HG03442 (cell line): ENCODE measurements around the gene RCSD1.
A peak's percentile ranks its signal among the peaks of the same experiment; 100 is the strongest.
"Not testable (repeated sequence)": the region's sequence is repeated elsewhere in the genome, so short reads cannot be mapped to it uniquely, and the experiment has no call there.

ENCODE experiments used
- ATAC-seq: cut with Tn5 transposase; IDR thresholded peaks from one replicate; pipeline ENCODE4 v1.9.1; 2021; ENCODE audit warnings: mild to moderate bottlenecking, moderate library complexity; ENCODE audit not compliant: unreplicated experiment

Gene RCSD1

DNA sequence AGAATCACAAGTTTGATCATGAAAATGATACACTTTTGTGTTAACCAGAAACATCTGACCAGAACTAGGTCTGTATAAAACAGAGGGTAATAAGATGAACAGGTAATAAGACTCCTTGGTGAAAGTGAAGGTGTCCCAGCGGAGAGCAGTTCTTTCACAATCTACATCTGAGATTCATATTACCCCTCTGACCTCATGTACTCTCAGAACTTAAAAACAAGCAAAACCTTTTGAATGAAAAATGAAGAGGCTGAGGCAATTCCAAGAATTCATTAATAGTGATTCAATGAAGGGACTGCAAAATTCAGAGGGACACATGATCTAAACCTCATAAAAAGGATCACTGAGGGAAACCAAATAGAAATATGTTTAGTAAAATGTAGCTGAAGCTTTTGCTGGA is 80.8 kb downstream of the RCSD1 start:
- no peak for ATAC-seq

DNA sequence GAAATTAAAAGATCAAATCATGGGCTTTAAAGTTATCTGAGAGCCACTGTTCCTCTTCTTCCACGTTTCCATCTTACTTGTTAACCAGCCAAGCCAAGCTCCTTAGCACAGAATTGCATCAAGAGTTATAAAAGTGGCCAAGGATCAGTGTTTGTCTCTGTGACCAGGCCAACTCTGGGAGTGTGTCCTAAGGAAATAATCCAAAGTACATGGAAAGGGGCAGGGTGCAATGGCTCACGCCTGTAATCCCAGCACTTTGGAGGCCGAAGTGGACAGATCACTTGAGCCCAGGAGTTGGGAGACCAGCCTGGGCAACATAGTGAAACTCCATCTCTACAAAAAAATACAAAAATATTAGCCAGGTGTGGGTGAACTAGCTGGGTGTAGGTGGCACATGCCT is 81.8 kb downstream of the RCSD1 start:
- no peak for ATAC-seq

DNA sequence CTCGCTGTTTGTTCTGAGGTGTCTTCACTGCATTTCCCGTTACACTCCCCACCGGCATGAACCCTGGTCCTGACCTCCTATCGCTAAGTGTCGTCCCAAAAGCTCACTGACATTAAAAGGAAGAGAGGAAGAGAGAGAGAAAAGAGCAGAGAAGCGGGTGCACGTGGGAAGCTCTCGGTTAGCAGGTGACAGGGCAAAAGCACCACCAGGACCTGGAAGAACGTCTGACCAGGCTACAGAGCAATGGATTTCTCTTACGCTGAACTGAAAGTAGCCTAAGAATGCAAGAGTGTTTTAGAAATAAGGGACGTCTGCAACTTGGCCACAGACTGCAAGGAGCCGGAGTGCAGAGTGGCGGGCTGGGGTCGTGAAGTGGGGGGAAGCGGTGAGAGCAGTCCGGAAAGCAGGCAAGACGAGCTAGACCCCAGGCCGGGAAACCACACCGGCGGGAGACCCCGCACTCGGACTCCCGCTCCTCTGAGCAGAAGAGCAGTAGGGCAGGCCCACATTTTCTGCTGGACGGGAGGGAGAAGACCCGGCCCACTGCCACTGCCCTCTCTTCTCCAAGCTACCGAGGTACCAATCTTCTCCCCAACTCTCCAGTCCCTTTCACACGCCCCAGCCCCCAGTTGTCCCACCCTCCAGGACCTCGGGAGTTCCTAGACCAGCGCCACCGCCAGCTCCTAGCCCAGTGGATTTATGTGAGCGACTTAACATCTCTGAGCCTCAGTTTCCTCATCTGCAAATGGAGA is 83.5 kb downstream of the RCSD1 start:
- no peak for ATAC-seq

DNA sequence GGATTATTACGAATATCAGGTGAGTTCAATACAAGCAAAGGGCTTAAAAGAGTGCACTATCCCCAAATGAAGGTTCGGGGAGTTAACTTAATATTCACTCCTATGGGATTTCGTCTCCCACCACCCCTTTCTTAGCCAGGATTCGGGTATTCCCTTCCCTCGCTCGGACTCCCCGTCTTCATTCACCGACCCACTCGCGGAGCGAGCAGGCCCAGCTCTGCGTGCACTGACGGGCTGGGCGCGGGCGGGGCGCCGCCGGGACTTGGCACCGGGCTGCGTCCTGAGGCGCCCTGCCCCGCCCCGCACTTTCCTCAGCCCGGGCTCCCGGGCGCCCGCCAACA is 84.0 kb downstream of the RCSD1 start:
- ATAC-seq = peak; percentile 48

DNA sequence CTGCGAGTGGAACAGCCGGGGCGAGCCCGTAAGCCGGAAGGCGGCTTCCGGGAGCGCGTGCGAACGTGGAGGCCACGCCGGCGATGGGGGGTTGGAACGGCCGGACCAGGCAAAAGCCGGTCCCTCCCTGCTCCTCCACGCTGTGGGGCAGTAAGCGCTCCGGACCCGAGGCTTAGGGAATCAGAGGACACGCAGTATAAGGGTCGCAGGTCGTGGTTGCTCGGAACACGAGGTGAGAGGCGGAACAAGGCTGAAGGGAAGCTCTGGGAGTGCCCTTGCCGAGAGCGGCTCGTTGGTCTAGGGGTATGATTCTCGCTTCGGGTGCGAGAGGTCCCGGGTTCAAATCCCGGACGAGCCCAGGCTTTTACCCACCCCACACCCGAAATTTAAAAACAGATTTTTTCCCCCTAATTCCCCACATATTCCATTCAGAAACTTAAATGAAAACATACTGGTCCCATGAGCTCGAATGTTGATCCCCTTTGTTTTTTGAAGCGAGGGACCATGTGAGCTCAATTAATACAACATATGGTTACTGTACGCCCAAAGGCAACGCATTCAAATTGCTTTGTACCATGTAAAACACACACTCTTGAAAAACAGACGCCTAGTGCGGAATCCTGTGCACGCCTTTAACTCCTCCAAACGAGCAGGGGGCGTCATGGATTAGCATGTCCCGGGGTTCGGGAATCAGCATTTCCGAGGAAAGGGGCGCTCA is 84.6 kb downstream of the RCSD1 start:
- ATAC-seq = peak; percentile 36

DNA sequence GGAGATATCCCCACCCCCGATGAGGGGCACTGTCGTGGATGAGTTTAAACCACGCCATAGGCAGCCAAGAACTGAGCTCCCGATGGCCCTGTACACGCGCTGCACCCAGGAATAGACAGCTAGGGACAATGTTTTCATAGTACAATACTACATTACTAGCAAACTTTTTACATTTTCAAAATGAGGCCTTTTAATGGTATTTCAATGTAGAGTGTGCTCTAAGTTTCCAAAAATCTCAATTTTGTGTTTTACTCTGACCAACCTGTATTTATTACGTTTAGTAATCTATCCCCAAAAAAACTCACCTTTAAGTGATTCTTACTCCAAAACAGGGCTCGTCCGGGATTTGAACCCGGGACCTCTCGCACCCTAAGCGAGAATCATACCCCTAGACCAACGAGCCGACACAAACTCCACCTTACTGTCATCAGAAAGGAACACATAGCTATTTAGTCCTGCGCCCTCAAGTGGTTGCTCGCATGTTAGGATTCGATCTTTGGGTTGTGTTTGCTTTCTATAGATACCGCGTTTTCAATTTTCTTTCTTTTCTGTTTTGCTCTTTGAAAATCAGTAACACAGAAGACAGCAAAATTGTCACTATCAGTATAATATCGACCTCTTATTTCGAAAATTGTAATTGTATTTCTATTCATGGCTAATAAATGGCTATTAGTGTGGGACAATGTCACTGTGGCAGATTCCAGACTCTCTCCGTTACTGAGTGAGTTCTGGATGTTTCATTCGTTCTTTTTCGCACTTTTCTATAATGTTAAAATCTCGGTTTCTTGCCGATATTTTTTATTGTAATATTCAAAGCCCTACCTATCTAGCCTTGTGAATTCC is 85.3 kb downstream of the RCSD1 start:
- ATAC-seq = peak; percentile 34

DNA sequence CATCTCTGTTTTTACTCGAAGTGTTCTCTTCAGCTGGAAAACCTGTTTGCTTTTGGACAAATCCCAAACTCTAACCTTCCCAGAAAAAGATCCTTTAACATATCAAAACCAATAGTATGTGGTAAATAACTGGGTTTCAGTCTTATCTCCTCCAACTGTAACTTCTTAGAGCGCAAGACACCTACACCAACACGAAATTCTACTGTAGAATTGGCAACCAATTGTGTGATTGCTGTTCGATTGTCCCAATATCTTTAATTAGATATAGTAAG is 85.9 kb downstream of the RCSD1 start:
- ATAC-seq = no peak

DNA sequence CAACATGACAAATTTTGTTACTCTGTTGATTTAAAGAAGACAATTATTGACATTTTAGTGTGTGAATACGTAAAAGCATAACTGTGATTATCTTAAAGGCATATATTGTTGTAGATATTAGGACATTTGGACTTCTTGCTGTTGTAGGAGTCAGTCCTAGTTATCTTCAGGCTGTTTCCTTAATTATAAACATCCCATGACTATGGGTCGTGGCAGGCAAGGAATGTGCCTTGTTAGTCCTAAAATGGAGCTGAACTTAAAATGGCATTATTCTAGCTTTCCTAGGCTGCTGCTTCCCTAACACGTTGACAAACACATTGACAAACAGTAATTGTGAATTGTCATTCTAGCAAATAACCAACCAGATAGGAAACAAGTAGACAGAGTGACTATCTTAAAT is 87.3 kb downstream of the RCSD1 start:
- no peak for ATAC-seq

DNA sequence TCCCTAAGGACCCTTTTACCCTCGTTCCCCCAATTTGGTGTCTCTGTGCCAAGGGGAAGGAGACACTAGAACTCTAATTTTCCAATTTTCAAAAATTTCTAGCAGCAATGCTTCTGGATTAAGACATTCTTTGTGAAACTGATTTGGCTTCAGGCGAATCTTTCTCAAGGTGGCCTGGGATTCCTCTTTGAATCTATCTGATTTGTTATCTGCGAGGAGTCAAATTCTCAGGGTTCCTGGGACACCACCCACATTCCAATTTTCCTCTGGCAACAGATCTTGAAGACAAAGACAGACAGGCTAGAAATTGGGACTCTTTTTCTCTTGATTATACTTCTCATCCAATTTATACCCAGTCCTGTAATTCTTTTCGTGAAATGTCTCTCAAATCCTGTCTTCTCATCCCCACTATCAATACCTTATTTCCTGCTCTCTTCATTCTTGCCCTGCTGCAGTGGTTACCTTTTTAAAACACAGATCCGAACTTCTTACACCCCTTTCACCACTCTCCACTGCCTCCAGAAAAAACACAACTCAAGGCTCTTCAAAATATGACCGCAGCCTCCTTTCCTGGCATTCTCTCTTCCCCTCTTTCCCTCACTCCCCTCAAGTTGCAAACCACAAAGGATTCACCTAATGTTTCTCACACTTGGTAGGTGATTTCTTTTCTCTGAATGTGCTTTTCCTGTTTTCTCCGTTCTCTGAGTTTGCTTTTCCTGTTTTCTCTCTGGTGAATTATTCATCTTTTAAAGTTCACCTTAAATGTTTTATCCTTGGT is 89.1 kb downstream of the RCSD1 start:
- ATAC-seq = no peak

DNA sequence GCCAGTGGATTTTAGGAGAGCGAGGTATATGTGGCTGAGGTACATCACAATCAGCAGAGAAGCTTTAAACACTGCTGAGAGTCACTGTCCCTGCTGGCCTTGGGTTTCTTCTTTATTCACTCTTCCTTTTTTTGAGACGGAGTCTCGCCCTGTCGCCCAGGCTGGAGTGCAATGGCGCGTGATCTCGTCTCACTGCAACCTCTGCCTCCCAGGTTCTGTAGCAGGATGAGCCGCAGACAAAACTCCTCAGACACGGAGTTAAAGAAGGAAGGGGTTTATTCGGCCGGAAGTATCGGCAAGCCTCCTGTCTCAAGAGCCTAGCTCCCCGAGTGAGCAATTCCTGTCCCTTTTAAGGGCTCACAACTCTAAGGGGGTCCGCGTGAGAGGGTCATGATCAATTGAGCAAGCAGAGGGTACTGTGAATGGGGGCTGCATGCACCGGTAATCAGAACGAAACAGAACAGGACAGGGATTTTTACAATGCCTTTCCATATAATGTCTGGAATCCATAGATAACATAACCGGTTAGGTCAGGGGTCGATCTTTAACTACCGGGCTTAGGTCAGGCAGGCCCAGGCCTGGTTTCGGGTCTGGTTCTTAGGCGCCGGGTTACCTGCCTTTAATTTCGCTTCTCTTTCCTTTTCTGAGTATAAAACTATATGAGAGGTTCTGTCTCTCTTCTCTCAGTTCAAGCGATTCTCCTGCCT is 89.8 kb downstream of the RCSD1 start:
- ATAC-seq = not testable (repeated sequence)

DNA sequence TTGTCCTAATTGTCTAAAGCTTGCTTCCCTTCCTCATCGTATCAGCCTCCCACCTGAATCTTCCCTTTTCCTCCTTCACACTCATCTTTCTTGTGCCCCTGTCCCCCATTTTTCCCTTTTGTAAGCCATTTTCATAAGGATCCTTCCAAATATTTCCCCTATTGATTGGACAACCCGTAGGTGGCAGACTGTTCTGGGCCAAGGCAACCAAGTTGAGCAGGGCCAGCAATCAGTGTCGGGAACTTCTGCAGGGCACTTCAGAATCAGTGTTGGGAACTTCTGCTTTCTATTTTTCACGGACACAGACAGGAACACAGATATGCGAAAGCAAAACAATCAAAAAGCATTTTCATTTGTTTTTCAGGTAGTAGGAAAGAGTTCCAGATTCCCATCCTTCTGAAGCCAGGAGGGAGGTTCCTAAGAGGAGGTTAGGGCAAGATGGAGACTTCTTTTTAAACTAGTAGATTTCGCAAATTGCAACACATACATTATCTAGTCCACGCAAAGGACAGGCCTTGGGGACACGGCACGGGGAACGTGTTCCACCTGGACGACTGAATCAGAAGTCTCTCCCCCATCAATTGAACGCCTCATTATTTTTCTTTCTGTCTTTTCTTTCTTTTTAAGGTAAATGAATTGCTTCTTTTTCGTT is 91.1 kb downstream of the RCSD1 start:
- no peak for ATAC-seq

DNA sequence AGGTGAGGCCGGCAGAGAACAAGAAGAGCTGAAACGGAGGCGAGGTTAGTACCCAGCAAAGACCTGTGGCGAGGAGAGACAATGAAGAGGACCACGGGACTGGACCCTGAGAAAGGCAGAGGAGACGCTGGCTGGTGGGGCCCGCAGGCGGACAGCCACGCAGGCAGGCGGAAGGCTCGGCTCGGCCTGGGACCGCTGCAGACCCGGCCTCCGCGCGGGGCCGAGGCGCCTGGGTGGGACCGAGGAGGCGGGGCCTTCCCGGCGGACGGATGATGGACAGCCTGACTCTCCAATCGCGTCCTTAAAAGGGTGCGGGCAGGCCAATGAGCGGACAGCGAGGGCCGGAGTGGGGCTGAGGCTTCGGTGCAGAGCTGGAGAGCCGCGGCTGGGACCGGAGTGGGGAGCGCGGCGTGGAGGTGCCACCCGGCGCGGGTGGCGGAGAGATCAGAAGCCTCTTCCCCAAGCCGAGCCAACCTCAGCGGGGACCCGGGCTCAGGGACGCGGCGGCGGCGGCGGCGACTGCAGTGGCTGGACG is 91.7 kb downstream of the RCSD1 start, which contains the start of gene MPZL1:
Gene MPZL1, plus strand, starts transcription at position 366 of the 535 bp plus-strand sequence. CDS start 170 bp downstream, outside the sequence.
- ATAC-seq = peak; percentile 90

DNA sequence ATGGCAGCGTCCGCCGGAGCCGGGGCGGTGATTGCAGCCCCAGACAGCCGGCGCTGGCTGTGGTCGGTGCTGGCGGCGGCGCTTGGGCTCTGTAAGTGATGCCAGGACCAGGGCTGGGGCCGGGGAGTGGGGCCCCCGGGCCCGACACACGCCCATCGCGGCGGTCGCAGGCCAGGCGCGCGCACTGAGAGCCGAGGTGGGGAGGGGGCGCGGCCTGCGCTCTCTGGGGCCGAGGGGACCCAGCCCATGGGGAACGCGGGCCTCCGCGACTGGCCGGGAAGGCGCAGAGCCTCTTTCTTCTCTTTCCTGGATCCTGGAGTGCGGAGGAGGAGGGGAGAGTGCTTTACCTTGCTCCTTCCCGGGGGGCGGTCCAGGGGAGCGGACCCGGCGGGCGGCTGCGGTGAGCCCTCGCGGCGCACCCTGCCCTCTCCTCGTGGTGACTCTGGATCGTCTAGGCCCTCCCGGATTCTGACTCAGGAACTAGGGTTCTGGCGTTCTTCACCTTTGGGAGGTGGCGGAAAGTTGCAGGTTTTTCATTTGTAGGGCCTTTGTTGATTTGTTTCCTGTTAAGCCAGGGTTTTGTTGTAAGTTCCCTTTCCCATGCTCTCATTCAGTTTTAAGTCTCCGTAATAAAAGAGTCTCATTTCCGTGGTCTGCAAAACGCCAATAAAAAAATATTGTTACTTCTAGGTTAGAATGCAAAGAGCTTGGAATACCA is 92.3 kb downstream of the RCSD1 start:
- peak; percentile 25 for ATAC-seq

DNA sequence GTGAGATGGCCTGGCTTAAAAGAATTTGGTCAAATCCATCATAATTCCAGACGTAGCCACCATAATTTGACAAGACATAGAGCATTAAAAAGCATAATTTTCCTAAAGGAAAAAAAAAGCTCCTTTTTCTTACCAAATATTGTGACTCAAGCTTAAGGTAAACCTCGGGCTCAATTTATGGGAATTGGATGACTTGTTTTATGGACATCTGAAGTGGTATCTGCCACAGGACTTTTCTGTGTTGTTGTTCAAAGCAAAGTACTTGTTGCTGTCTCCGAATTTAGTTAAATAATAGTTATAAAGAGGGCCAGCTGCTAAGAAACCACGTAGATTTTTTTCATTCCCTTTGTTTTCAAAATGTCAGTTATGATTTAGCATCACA is 92.8 kb downstream of the RCSD1 start:
- ATAC-seq = no peak

DNA sequence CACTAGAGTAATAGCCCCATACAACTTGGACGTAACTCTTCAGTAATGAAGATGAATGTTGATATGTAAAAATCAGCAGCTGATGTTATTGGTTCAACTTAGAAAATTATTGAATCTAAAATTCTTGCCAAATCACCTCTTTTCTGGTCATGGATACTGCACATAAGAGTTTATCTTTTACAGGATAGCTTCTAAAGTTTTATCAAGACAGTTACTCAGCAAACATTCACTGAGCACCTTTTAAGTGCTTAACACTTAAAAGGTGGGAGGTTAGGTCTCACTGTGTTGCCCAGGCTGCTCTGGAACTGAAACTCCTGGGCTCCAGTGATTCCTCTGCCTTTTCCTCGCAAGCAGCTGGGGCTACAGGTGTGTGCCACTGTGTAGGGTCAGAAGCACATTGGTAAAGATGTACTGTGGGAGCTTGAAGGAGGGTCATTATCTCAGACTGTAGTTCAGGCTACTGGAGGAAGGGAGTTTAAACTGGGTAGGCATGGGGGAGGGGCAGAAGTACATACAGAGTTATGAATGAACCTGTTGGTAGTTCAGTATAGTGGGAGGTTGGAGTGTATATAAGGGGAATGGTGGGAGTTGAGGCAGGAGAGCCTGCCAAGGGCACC is 93.8 kb downstream of the RCSD1 start:
- ATAC-seq = no peak

DNA sequence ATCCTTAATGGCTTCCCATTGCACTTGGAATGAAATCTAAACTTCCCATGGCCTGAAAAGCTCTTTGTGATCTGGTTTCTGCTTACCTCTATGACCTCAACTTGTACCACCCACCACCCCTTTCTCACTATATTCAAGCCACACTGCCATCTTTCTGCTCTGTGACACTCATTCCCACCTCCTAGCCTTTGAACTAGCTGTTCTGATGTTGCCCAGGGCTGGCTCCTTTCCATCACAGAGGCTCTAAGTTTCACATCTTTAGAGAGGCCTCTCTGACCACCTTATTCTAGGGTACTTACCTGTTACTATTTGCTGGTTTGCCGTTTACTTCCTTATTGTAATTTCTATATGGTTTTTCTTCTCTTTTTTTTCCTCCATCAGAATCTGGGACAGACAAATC is 96.0 kb downstream of the RCSD1 start:
- no peak for ATAC-seq

DNA sequence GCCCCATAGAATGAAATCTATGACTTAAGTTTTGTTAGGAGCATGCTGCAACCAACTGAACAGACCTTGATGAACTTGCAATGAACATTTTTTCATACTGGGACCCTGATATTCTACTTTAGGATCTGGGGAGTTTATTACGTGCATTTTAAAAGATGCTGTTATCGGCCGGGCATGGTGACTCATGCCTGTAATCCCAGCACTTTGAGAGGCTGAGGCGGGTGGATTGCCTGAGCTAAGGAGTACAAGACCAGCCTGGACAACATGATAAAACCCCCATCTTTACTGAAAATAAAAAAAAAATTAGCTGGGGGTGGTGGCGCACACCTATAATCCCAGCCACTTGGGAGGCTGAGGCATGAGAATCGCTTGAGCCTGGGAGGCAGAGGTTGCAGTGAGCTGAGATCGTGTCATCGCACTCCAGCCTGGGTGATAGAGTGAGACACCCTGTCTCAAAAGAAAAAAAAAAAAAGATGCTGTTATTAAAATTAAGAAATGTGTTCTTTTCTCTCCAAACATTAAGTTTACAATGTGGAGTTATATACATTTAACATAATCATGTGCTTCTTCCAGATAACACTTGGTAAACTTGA is 98.9 kb downstream of the RCSD1 start:
- ATAC-seq = no peak

DNA sequence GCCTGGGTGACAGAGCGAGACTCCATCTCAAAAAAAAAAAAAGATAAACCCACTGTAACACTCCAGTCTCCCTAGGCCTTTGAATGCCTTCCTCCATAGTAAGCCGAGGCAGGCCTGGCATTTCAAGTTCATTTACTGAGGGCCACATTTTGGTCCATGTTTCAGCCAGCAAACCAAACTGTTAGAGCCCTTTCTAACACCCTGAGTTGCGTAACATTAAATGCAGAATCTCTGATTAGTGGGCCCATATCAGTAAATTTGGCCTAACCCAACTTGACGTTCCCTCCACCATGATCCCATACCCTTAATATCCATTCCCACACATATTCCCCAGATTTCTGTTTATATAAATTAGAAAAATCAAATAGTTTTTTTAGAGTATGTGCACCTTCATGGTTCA is 104.2 kb downstream of the RCSD1 start:
- ATAC-seq = no peak
